HepG2 (cell line): Measurements from ENCODE around the gene RRAGB. TPM values are rescaled to one million over a fixed set of nuclear protein-coding genes. Genes with fewer than 3 reads are reported as not detected.

Experiments
- ATAC-seq: fragments of 200-7000 bp; cut with Tn5 transposase; 3 replicates; pipeline ENCODE4 v1.9.1; 2020; ENCODE audit warnings: mild to moderate bottlenecking, moderate library complexity
- BruUV-seq: library from RNA; stranded (reverse); fragments of 400-500 nt; replicated peaks from 2 replicates; lab custom pipeline; 2021; lab: Mats Ljungman, UMichigan
- CTCF ChIA-PET: fragments of 300-600 bp; formaldehyde crosslinking; extraction: SDS; loops from one replicate; lab custom pipeline; 2021; ENCODE audit warnings: low total read pairs, inconsistent platforms, low intra/inter-chr PET ratio; lab: Yijun Ruan, JAX
- POLR2A ChIA-PET: fragments of 350-600 bp; sonication (Branson Sonifier 250); formaldehyde crosslinking; loops from one replicate; lab custom pipeline; 2020; ENCODE audit warnings: antibody characterized with exemption, inconsistent platforms; lab: Yijun Ruan, JAX
- DNase-seq: peaks from one replicate; pipeline ENCODE4 v3.0.0-alpha.2; 2015; ENCODE audit warnings: low spot score
- FAIRE-seq: peaks from 3 replicates; lab custom pipeline; 2011; peaks lifted over from hg19 to GRCh38; lab: Jason Lieb, UNC
- H2AFZ ChIP-seq: one replicate; pipeline ENCODE4 v1.6.1; 2011; ENCODE audit warnings: low read length, inconsistent platforms
- H3K27ac ChIP-seq: fragments of 300-600 bp; 3 replicates; pipeline ENCODE4 v1.8.0; 2011; ENCODE audit warnings: mixed run types, mild to moderate bottlenecking, mixed read lengths, low read length, inconsistent platforms; ENCODE audit not compliant: insufficient read depth; ENCODE audit errors: extremely low read length
- H3K27me3 ChIP-seq, 2 experiments: fragments of 200-600 bp in 1 of 2; 2 replicates in 1 of 2; 3 replicates in 1 of 2; pipeline versions ENCODE4 v1.6.0 to v1.8.0; 2011; ENCODE audit warnings: low read length in 2 of 2, mild to moderate bottlenecking in 2 of 2, moderate library complexity in 2 of 2, inconsistent platforms in 1 of 2; ENCODE audit not compliant: insufficient read depth in 2 of 2, control insufficient read depth in 1 of 2
- H3K36me3 ChIP-seq, 2 experiments: fragments of 200-600 bp in 1 of 2; replicated peaks in 1 of 2; 2 replicates in 1 of 2; 3 replicates in 1 of 2; pipeline versions ENCODE4 v1.5.1 to v1.8.0; 2011; ENCODE audit warnings: low read length in 2 of 2, inconsistent platforms in 1 of 2; ENCODE audit not compliant: insufficient read depth in 2 of 2, control insufficient read depth in 1 of 2
- H3K4me1 ChIP-seq: 2 replicates; pipeline ENCODE4 v1.5.1; 2012; ENCODE audit warnings: low read length, inconsistent platforms; ENCODE audit not compliant: insufficient read depth
- H3K4me2 ChIP-seq: 2 replicates; pipeline ENCODE4 v1.6.0; 2011; ENCODE audit warnings: low read depth, low read length, inconsistent platforms
- H3K4me3 ChIP-seq, 3 experiments: fragments of 200-600 bp in 1 of 3; sonication (generic), shearing (Covaris generic) in 1 of 3; replicated peaks in 1 of 3; 2 replicates each; pipeline ENCODE4 v1.5.1; 2011 to 2016; ENCODE audit warnings: low read length in 3 of 3, inconsistent platforms in 2 of 3, low read depth in 2 of 3, mild to moderate bottlenecking in 2 of 3, control low read depth in 1 of 3, mixed read lengths in 1 of 3; ENCODE audit not compliant: insufficient read depth in 1 of 3
- H3K79me2 ChIP-seq: one replicate; pipeline ENCODE4 v1.6.1; 2011; ENCODE audit warnings: low read length, inconsistent platforms; ENCODE audit not compliant: insufficient read depth
- H3K9ac ChIP-seq: 2 replicates; pipeline ENCODE4 v1.6.0; 2011; ENCODE audit warnings: mild to moderate bottlenecking, low read depth, low read length, inconsistent platforms; ENCODE audit not compliant: insufficient read depth
- H3K9me3 ChIP-seq: 2 replicates; pipeline ENCODE4 v1.5.1; 2012; ENCODE audit warnings: mild to moderate bottlenecking, low read length
- H4K20me1 ChIP-seq: 2 replicates; pipeline ENCODE4 v1.6.0; 2011; ENCODE audit warnings: inconsistent platforms, mild to moderate bottlenecking, low read length, moderate library complexity; ENCODE audit not compliant: insufficient read depth
- CREB3 ChIP-seq: sonication (generic); formaldehyde crosslinking; IDR thresholded peaks from 2 replicates; pipeline ENCODE4 v1.5.0; 2020; ENCODE audit warnings: missing genetic modification reagents
- E2F5 ChIP-seq: sonication (generic); formaldehyde crosslinking; conservative IDR thresholded peaks from 2 replicates; pipeline ENCODE4 v1.4.0; 2020; ENCODE audit warnings: missing genetic modification reagents
- KDM4B ChIP-seq: sonication (generic); formaldehyde crosslinking; IDR thresholded peaks from 2 replicates; pipeline ENCODE4 v1.4.0; 2020; ENCODE audit warnings: missing genetic modification reagents
- KLF13 ChIP-seq: sonication (generic); formaldehyde crosslinking; IDR thresholded peaks from 2 replicates; pipeline ENCODE4 v1.4.0; 2020; ENCODE audit warnings: mild to moderate bottlenecking, missing genetic modification reagents
- MAFG ChIP-seq: sonication (generic); formaldehyde crosslinking; IDR thresholded peaks from 2 replicates; pipeline ENCODE4 v1.5.1; 2020; ENCODE audit warnings: mild to moderate bottlenecking, missing genetic modification reagents
- PAX8 ChIP-seq: sonication (generic); formaldehyde crosslinking; IDR thresholded peaks from 2 replicates; pipeline ENCODE4 v1.8.0; 2022; ENCODE audit warnings: mild to moderate bottlenecking, missing genetic modification reagents, borderline replicate concordance
- RARG ChIP-seq: sonication (generic); formaldehyde crosslinking; IDR thresholded peaks from 2 replicates; pipeline ENCODE4 v1.4.0; 2020; ENCODE audit warnings: low read depth, mild to moderate bottlenecking, missing genetic modification reagents
- SSRP1 ChIP-seq: IDR thresholded peaks from 2 replicates; pipeline ENCODE4 v1.6.1; 2016; ENCODE audit warnings: control low read depth
- TBL1XR1 ChIP-seq: fragments of 150-350 bp; IDR thresholded peaks from 2 replicates; pipeline ENCODE4 v1.6.1; 2014; ENCODE audit warnings: borderline replicate concordance, low read length; ENCODE audit not compliant: partially characterized antibody
- ZC3H13 ChIP-seq: sonication (generic); formaldehyde crosslinking; IDR thresholded peaks from 2 replicates; pipeline ENCODE4 v1.8.1; 2023; ENCODE audit warnings: mild to moderate bottlenecking, missing genetic modification reagents, moderate library complexity
- ZNF556 ChIP-seq: sonication (generic); formaldehyde crosslinking; IDR thresholded peaks from 2 replicates; pipeline ENCODE4 v1.4.0; 2020; ENCODE audit warnings: mild to moderate bottlenecking, missing genetic modification reagents, borderline replicate concordance
- ZNF609 ChIP-seq: sonication (generic); formaldehyde crosslinking; IDR thresholded peaks from 2 replicates; pipeline ENCODE4 v1.4.0; 2020; ENCODE audit warnings: mild to moderate bottlenecking, missing genetic modification reagents, borderline replicate concordance
- ZNF614 ChIP-seq: IDR thresholded peaks from 2 replicates; pipeline ENCODE4 v1.6.1; 2018; ENCODE audit warnings: missing biosample characterization, missing genetic modification reagents, inconsistent platforms, borderline replicate concordance
- ZNF720 ChIP-seq: sonication (generic); formaldehyde crosslinking; IDR thresholded peaks from 2 replicates; pipeline ENCODE4 v1.4.0; 2020; ENCODE audit warnings: missing genetic modification reagents
- ZNF879 ChIP-seq: sonication (generic); formaldehyde crosslinking; IDR thresholded peaks from 2 replicates; pipeline ENCODE4 v1.8.1; 2023; ENCODE audit warnings: missing genetic modification reagents
- WGBS: methylation state at CpG from one replicate; pipeline ENCODE4 v1.1.6; 2017; ENCODE audit warnings: low lambda C conversion rate; 5-methylcytosine and 5-hydroxymethylcytosine counted together
- in situ Hi-C: cut with HindIII; loops from 2 replicates; pipeline ENCODE4 v1.10.0; 2017; ENCODE audit warnings: low pct_unique_long_range_greater_than_20kb; ENCODE audit not compliant: extremely low pct_ligation_motif_present
- intact Hi-C: fragments of 100-400 bp; cut with micrococcal nuclease; formaldehyde crosslinking; loops from one replicate; pipeline ENCODE4 v1.10.0; 2022; ENCODE audit not compliant: unreplicated experiment
- polyA plus RNA-seq, 8 experiments: library from polyadenylated mRNA; depleted of rRNA in 3 of 8; stranded (reverse) in 7 of 8; unstranded in 1 of 8; fragments of >200 nt; fragmentation: Illumina TruSeq in 4 of 8; extraction: Trizol in 4 of 8; gene quantifications; 2 replicates each; pipeline versions ENCODE4 v1.2.1 to v1.2.3, GENCODE V29; 2011 to 2016; ENCODE audit warnings: low read depth in 4 of 8, missing spikeins in 1 of 8, mixed read lengths in 1 of 8; ENCODE audit not compliant: insufficient read depth in 1 of 8
- total RNA-seq, 5 experiments: library from RNA; depleted of rRNA; stranded (reverse); fragments of >200 nt; fragmentation: Illumina TruSeq; extraction: Trizol; gene quantifications; 2 replicates each; pipeline ENCODE4 v1.2.3, GENCODE V29; 2016; ENCODE audit warnings: low read depth in 1 of 5

RRAGB gene
- total and polyA plus RNA-seq, 2 of the 13 experiments (the other 11 are each of a cell fraction or from before 2014, with no cell fraction given), result 12.2 to 19.9 TPM

- BruUV-seq, result no TSS peak
- in situ Hi-C loops, result no loop called here
- Histone ChIP-seq H3K4me2 (no peak overlapping the region), H3K9ac (no peak overlapping the region), H4K20me1 (no peaks in the 10 kb centered on the region), H3K9me3 (no peaks in the 10 kb centered on the region), H3K27ac (no peak overlapping the region), H3K79me2 (no peaks in the 10 kb centered on the region), H2AFZ (no peak overlapping the region), H3K36me3 (no peaks in the 10 kb centered on the region), H3K27me3 (no peaks in the 10 kb centered on the region), H3K4me1 (no peaks in the 10 kb centered on the region), H3K4me3 (no peak overlapping the region)
- intact Hi-C loops, result no loop called here
- WGBS, result 94% methylated on average over 1 of the region's 1 CpG
- FAIRE-seq (no peak), ATAC-seq (no peak), DNase-seq (no peak)
- ChIA-PET CTCF (no interaction called here), POLR2A (no interaction called here)
- TF ChIP-seq ZNF609 (CRISPR knock-in tag), result no peak
- no peak for TF ChIP-seq CREB3 (CRISPR knock-in tag)
- no peak for TF ChIP-seq E2F5 (CRISPR knock-in tag)
- no peak for TF ChIP-seq ZNF614 (CRISPR knock-in tag)
- TF ChIP-seq KLF13 (CRISPR knock-in tag), result no peak
- no peak for TF ChIP-seq RARG (CRISPR knock-in tag)
- TF ChIP-seq ZC3H13, result no peak
- no peak for TF ChIP-seq ZNF720
- no peak for TF ChIP-seq KDM4B (CRISPR knock-in tag)
- no peak for TF ChIP-seq SSRP1 (CRISPR knock-in tag)
- no peak for TF ChIP-seq PAX8 (CRISPR knock-in tag)
- no peak for TF ChIP-seq ZNF556 (CRISPR knock-in tag)
- no peak for TF ChIP-seq TBL1XR1
- TF ChIP-seq MAFG (CRISPR knock-in tag), result no peak
- TF ChIP-seq ZNF879 (CRISPR knock-in tag), result no peak
These were observed 49.6 kb downstream of the RRAGB start for GRCh38 chrX:55767100-55767499.
